ENCODE data around the gene DIAPH2. TPM values are rescaled to one million over a fixed set of nuclear protein-coding genes. Genes with fewer than 3 reads are reported as not detected.

Gene DIAPH2
- polyA plus RNA-seq, 1 experiment = 10.6 TPM

GRCh38 chrX:97158269-97158668, 473.6 kb downstream of the DIAPH2 start:
- Histone ChIP-seq H3K9me3 (ENCODE audit: control insufficient read depth, insufficient read depth, low read length) (no peaks in the 10 kb centered on the region), H3K27ac (ENCODE audit: low read depth, low read length) (no peak overlapping the region), H3K27me3 (ENCODE audit: control insufficient read depth, insufficient read depth, low read length) (no peaks in the 10 kb centered on the region), H3K4me3 (ENCODE audit: low read depth, low read length) (no peak overlapping the region)
- POLR2A ChIA-PET = no interaction called here
- CTCF ChIA-PET = no interaction called here
- no peak for DNase-seq (ENCODE audit: low read depth, low spot score)
- TF ChIP-seq CTCF (IDR thresholded peaks at IDR 0.05; ENCODE audit: low read depth, low read length) = no peak

GRCh38 chrX:97159916-97160800, 475.5 kb downstream of the DIAPH2 start:
- H3K4me3 ChIP-seq (ENCODE audit: low read depth, low read length) = no peak overlapping the region
- H3K9me3 ChIP-seq (ENCODE audit: control insufficient read depth, insufficient read depth, low read length) = no peaks in the 10 kb centered on the region
- no peak for TF ChIP-seq CTCF (IDR thresholded peaks at IDR 0.05; ENCODE audit: low read depth, low read length)
- no peak overlapping the region for H3K27ac ChIP-seq (ENCODE audit: low read depth, low read length)
- ChIA-PET CTCF (no interaction called here), POLR2A (no interaction called here)
- no peak for DNase-seq (ENCODE audit: low read depth, low spot score)
- no peaks in the 10 kb centered on the region for H3K27me3 ChIP-seq (ENCODE audit: control insufficient read depth, insufficient read depth, low read length)

GRCh38 chrX:97167333-97167732, 482.7 kb downstream of the DIAPH2 start:
- POLR2A ChIA-PET = no interaction called here
- CTCF ChIA-PET = no interaction called here
- Histone ChIP-seq H3K9me3 (ENCODE audit: control insufficient read depth, insufficient read depth, low read length) (no peaks in the 10 kb centered on the region), H3K27me3 (ENCODE audit: control insufficient read depth, insufficient read depth, low read length) (no peaks in the 10 kb centered on the region), H3K4me3 (ENCODE audit: low read depth, low read length) (no peak overlapping the region), H3K27ac (ENCODE audit: low read depth, low read length) (no peak overlapping the region)
- DNase-seq (ENCODE audit: low read depth, low spot score) = no peak
- no peak for TF ChIP-seq CTCF (IDR thresholded peaks at IDR 0.05; ENCODE audit: low read depth, low read length)

GRCh38 chrX:97168646-97169045, 484.0 kb downstream of the DIAPH2 start:
- CTCF ChIA-PET = no interaction called here
- Histone ChIP-seq H3K27me3 (ENCODE audit: control insufficient read depth, insufficient read depth, low read length) (no peaks in the 10 kb centered on the region), H3K27ac (ENCODE audit: low read depth, low read length) (no peak overlapping the region), H3K4me3 (ENCODE audit: low read depth, low read length) (no peak overlapping the region), H3K9me3 (ENCODE audit: control insufficient read depth, insufficient read depth, low read length) (no peaks in the 10 kb centered on the region)
- no peak for DNase-seq (ENCODE audit: low read depth, low spot score)
- no peak for TF ChIP-seq CTCF (IDR thresholded peaks at IDR 0.05; ENCODE audit: low read depth, low read length)
- POLR2A ChIA-PET = no interaction called here

- H3K9me3 ChIP-seq (ENCODE audit: control insufficient read depth, insufficient read depth, low read length) = no peaks in the 10 kb centered on the region
- no peak for DNase-seq (ENCODE audit: low read depth, low spot score)
- no peak overlapping the region for H3K27ac ChIP-seq (ENCODE audit: low read depth, low read length)
- ChIA-PET POLR2A (no interaction called here), CTCF (no interaction called here)
- no peaks in the 10 kb centered on the region for H3K27me3 ChIP-seq (ENCODE audit: control insufficient read depth, insufficient read depth, low read length)
- H3K4me3 ChIP-seq (ENCODE audit: low read depth, low read length) = no peak overlapping the region
- no peak for TF ChIP-seq CTCF (IDR thresholded peaks at IDR 0.05; ENCODE audit: low read depth, low read length)
Measured at GRCh38 chrX:97175147-97175546, 490.5 kb downstream of the DIAPH2 start.
